C4-2B (cell line): ENCODE data around the gene HIVEP2.

Experiments
- H3K27ac ChIP-seq: fragments of 450-650 bp; 2 replicates; pipeline ENCODE4 v1.5.1; 2017
- ZFX ChIP-seq: fragments of 450-650 bp; IDR thresholded peaks from 2 replicates; pipeline ENCODE4 v1.6.1; 2017
- TF ChIP-seq, protein P1 (sequence below): fragments of 450-650 bp; conservative IDR thresholded peaks from 2 replicates; pipeline ENCODE4 v1.5.1; 2017; ENCODE audit warnings: mild to moderate bottlenecking

Gene HIVEP2

DNA sequence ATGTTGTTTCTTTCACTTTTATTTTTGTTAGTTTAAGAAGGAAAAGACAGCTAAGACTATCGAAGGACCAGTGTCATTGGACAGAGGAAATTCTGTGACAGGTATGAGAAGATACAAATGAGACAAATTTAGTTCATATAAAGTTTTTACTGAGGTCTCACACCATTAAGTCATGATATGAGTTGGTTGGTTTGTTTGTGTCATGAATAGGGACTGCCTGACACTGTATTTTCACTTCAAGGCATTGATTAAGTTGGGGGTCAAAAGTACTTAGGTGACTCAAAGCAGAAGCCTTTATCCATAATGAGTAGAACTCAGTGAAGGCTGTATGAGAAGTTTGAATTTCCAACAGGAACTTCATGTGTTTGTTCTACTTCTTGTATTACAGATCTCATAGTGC, 21.3 kb upstream of the HIVEP2 start:
- H3K27ac ChIP-seq = no peak overlapping the region
- TF ChIP-seq ZFX = no peak
- TF ChIP-seq, protein P1, sequence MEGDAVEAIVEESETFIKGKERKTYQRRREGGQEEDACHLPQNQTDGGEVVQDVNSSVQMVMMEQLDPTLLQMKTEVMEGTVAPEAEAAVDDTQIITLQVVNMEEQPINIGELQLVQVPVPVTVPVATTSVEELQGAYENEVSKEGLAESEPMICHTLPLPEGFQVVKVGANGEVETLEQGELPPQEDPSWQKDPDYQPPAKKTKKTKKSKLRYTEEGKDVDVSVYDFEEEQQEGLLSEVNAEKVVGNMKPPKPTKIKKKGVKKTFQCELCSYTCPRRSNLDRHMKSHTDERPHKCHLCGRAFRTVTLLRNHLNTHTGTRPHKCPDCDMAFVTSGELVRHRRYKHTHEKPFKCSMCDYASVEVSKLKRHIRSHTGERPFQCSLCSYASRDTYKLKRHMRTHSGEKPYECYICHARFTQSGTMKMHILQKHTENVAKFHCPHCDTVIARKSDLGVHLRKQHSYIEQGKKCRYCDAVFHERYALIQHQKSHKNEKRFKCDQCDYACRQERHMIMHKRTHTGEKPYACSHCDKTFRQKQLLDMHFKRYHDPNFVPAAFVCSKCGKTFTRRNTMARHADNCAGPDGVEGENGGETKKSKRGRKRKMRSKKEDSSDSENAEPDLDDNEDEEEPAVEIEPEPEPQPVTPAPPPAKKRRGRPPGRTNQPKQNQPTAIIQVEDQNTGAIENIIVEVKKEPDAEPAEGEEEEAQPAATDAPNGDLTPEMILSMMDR = no peak

DNA sequence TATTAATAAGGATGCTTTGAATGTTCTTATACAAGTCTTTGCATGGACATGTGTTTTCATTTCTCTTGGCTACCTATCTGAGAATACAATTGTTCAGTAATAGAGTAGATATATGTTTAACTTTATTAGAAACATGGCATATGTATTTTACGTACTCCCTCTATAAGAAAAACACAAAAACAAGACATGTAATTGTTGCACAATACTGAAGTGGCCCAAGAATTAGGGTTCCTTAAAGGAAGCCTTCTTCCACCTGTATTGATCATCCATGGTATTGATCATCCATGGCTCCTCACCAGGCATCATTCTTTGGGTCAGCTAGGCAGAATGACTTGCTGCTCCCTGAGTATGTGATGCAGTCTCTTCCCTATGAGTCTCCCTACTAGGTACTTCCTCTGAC, 20.2 kb upstream of the HIVEP2 start:
- H3K27ac ChIP-seq = no peak overlapping the region
- TF ChIP-seq ZFX = no peak

- no peak overlapping the region for H3K27ac ChIP-seq
Measured at GRCh38 chr6:142960098-142960497, 15.1 kb upstream of the HIVEP2 start.

DNA sequence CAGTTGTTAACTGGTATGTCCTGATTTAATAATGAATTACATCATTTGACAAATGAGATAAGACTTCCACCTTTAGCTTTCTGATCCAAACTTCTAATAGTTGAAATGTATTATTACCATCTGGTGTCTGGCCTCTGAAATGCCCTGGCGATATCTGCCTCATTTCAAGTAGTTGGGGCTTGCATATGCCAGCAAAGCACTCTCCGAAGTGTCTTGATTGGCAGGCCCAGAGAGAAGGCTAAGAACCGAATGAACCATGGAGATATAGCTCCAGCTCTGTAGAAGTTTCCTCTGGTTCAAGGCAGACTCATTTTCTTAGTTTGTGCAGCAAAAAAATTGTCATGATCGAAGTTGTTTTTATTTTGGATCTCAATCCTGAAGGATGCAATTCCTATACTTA, 13.4 kb upstream of the HIVEP2 start:
- TF ChIP-seq, protein P1 = no peak
- TF ChIP-seq ZFX = no peak
- H3K27ac ChIP-seq = no peak overlapping the region

More at GRCh38 chr6:142960098-142960497, 15.1 kb upstream of the HIVEP2 start:
- TF ChIP-seq, protein P1 = no peak
- TF ChIP-seq ZFX = no peak

DNA sequence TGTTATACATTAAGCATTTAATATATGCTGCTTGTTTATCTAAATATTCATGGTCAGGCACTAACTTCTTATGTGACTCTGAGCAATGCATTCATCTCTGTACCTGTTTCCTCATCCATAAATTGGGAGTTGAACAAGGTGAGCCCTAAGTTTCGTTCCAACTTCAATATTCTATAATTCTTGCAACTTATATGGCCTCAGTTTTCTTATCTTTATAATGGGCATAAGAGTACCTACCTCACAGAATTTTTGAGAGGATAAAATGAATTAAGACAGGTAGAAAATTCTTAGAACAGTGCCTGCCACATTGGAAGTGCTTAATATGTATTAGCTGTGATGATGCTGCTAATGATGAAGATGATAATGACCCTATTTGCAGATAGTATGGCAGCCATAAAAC, 11.8 kb upstream of the HIVEP2 start:
- TF ChIP-seq, protein P1 = no peak
- no peak for TF ChIP-seq ZFX

DNA sequence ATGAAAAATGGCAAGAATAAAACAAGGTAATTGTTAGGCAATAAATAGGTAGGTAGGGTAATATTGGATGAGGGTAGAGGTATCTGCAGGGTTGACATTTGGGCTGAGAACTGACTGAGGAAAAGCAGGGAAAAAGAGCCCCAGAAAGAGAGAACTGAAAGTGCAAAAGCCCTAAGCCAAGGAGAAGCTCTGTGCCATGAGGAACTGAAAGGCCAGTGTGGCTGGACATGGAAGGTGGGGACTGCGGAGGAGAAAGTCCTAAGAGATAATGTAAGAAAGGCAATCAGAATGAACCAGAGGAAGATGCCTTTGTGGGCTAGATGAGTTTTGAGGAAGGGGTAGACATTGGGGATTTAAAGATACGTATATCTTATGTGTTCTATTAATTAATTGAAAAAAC, 9.9 kb upstream of the HIVEP2 start:
- TF ChIP-seq, protein P1 = no peak
- no peak for TF ChIP-seq ZFX
- H3K27ac ChIP-seq = no peak overlapping the region

More for the DNA sequence above, 11.8 kb upstream of the HIVEP2 start:
- no peak overlapping the region for H3K27ac ChIP-seq

DNA sequence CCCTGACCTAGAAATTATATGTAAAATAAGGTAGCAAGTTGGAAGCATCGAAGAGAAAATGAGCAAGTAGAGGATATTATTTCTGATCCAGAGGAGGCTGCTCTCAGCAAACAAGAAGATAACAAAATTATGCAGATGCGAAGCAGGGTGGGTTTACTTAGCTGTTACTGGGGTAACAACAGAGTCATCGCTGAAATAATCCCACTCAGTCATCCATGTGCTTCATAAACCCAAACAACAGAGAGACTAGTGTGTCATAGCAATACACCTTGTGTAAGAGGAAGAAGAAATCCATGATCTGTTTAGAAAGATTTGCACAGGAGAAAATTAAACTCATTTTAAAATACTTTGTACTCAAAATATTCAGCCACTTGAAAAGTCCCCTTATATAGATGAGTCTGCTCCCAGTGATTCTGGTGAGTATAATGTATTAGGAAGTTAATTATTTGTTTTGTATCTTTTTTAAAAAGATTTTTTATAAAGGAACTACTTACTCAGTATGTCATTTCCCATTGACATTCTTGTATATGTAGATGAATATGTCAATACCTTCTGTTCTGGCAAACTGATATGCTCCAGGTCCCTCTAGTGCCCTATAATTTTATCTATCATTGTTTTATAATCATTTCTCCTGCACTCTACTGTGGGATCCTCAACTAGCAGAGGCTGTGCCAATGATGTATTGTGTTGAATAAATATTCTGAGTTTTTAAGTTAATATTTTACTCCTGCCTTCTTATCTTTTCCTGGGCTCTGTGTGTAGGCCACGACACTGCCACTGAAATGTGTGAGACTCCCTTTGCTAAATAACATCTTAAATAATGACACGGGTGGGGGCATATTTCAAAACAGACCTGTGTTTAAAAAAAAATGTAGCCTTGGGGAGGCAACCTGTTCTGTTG, 8.6 kb upstream of the HIVEP2 start:
- TF ChIP-seq, protein P1 = no peak
- no peak for TF ChIP-seq ZFX
- H3K27ac ChIP-seq = no peak overlapping the region

GRCh38 chr6:142952614-142953013, 7.6 kb upstream of the HIVEP2 start:
- TF ChIP-seq, protein P1 = no peak
- no peak for TF ChIP-seq ZFX
- no peak overlapping the region for H3K27ac ChIP-seq
